Heart left ventricle (tissue), 16 donors: ENCODE results near the gene HMX2. TPM values are rescaled to one million over a fixed set of nuclear protein-coding genes. Genes with fewer than 3 reads are reported as not detected.

Source experiments
- ATAC-seq, 4 donors: fragments of 200-7000 bp; cut with Tn5 transposase; one replicate each; pipeline ENCODE4 v1.9.1; 2020 to 2022; ENCODE audit warnings: moderate library complexity in 4 of 4, mild to moderate bottlenecking in 3 of 4, moderate number of reproducible peaks in 1 of 4
- DNase-seq, 5 donors: peaks; one replicate each; pipeline ENCODE4 v3.0.0-alpha.2; 2020
- H3K27ac ChIP-seq, 12 donors: fragments of 200-600 bp; sonication (generic) in 4 of 12; one replicate each; pipeline versions ENCODE4 v1.5.0 to v1.8.0; 2016 to 2022; ENCODE audit warnings: mild to moderate bottlenecking in 2 of 12
- H3K27me3 ChIP-seq, 9 donors: fragments of 200-600 bp; sonication (generic) in 2 of 9; one replicate each; pipeline versions ENCODE4 v1.5.1 to v1.8.0; 2016 to 2022; ENCODE audit warnings: mild to moderate bottlenecking in 3 of 9
- H3K36me3 ChIP-seq, 9 donors: fragments of 200-600 bp; sonication (generic) in 2 of 9; one replicate each; pipeline versions ENCODE4 v1.5.0 to v1.8.0; 2018 to 2022; ENCODE audit warnings: mild to moderate bottlenecking in 2 of 9
- H3K4me1 ChIP-seq, 12 donors: fragments of 200-600 bp; sonication (generic) in 4 of 12; one replicate each; pipeline versions ENCODE4 v1.5.0 to v1.8.0; 2016 to 2022; ENCODE audit warnings: mild to moderate bottlenecking in 3 of 12
- H3K4me3 ChIP-seq, 12 donors: fragments of 200-600 bp; sonication (generic) in 4 of 12; one replicate each; pipeline versions ENCODE4 v1.5.0 to v1.8.0; 2017 to 2022; ENCODE audit warnings: mild to moderate bottlenecking in 9 of 12, moderate library complexity in 4 of 12
- H3K9me3 ChIP-seq, 12 donors: fragments of 200-600 bp; sonication (generic) in 4 of 12; one replicate each; pipeline versions ENCODE4 v1.5.0 to v1.8.0; 2016 to 2022; ENCODE audit warnings: mild to moderate bottlenecking in 1 of 12
- POLR2A ChIP-seq, 2 donors: fragments of 450-650 bp; IDR thresholded peaks; one replicate each; pipeline ENCODE4 v1.6.1; 2017; ENCODE audit warnings: antibody characterized with exemption in 2 of 2, mild to moderate bottlenecking in 2 of 2, moderate library complexity in 2 of 2
- WGBS, 4 donors: extraction: QIAGEN DNeasy Blood & Tissue Kit in 2 of 4; methylation state at CpG; one replicate each; pipeline versions ENCODE4 v1.1.5 to v1.1.7; 2013 to 2018; 5-methylcytosine and 5-hydroxymethylcytosine counted together
- intact Hi-C, 10 donors: fragments of 100-400 bp; cut with DNase I; formaldehyde crosslinking; loops; one replicate each; pipeline versions ENCODE4 v1.11.1 to v1.14.2; 2022
- polyA plus RNA-seq, 2 donors: library from polyadenylated mRNA; stranded (reverse); fragments of 200-250 nt; gene quantifications; one replicate each; pipeline ENCODE4 v1.2.3, GENCODE V29; 2013
- total RNA-seq, 9 donors: library from RNA; depleted of rRNA in 2 of 9; stranded (reverse); fragments of >200 nt in 2 of 9; fragmentation: NEBNext Ultra II Directional in 3 of 9; extraction: Animal tissue kit (Norgen Biotek cat#: 25700) in 3 of 9; gene quantifications; one replicate each; pipeline versions ENCODE4 v1.1.0 to v1.2.4, GENCODE V29; 2016 to 2023
- TF ChIP-seq, protein P1 (sequence below), 12 donors: fragments of 200-600 bp; sonication (generic) in 4 of 12; IDR thresholded peaks; one replicate each; pipeline versions ENCODE4 v1.5.0 to v1.8.0; 2018 to 2022; ENCODE audit warnings: antibody characterized with exemption in 12 of 12, mild to moderate bottlenecking in 5 of 12
- donor health status: ischemic (EF 13 %, LVEDD 7.1; RV severe dilation, severe dysfunction).
- donor health status: healthy with polysubstance abuse.
- donor health status: DM: no; HTN: yes; CAD: no.
- donor health status: DM: no; HTN: no; CAD: no.
- donor health status: ischemic (EF 25% LVEDD 6.9; RV normal size, moderate dysfunction).
- donor health status: ischemic (EF 25% LVEDD 5.7; RV mildly dilated, moderate dysfunction).
- donor health status: healthy.
- donor health status: DM: yes; HTN: yes; CAD: no.
- donor health status: ischemic (EF 35%, LVEDD 5.7; RV mildly dilated, moderate dysfunction).
- donor health status: nonischemic (EF 11% LVEDD 7.7; RV severe dilation, severe dysfunction).
- donor health status: DM: yes; HTN: yes; CAD: no.
- donor health status: PGD.
- donor health status: ischemic (EF 29% LVEDD 5.4; RV normal size, mild dysfunction).
- donor health status: nonischemic (EF 23%, LVEDD 6.1; RV moderate dilation, normal function).

The HMX2 gene
- total and polyA plus RNA-seq, 11 donors: not detected

DNA sequence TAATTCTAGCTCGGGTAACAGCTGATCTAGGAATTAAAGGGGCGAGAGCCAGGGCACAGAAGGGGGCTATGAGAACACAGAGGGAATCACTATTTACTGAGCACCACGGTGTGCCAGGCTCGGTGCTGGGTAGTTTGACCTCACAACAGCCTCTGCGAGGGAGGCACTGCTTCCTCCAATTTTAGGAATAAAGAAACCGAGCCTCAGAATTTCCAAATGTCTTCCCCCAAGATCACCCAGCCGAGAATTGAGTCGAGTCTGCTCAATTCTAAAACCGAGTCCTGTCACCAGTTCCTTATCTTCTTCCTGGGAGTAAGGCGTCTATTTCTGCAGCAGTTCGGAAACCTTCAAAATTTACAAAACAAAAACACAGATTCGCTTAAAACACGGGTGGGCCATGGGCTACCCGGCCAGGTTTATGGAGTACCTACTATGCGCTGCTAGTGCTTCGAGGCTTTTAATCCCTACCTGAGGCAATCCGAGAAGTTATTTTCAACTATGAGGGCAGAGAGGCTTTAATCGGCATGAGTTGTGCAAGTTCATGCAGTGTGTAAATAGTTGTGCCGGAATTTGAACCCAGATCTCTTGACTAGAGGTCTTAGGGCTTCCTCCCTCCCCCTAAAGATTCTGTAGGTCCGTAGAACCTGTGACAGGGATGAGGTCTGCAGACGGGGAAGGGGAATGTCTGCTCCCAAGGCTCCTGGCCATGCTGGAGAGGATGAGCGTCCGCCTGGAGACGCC, 872 bp upstream of the HMX2 start:
- DNase-seq: no peak
- Histone ChIP-seq H3K27me3 (peaks cover 82 to 100% (median 100%) of the 10 kb centered on the region in 9 donors), H3K36me3 (no peaks in the 10 kb centered on the region), H3K4me3 (no peak overlapping the region), H3K4me1 (peaks cover 0 to 60% (median 31%) of the 10 kb centered on the region in 12 donors), H3K27ac (no peak overlapping the region), H3K9me3 (no peaks in the 10 kb centered on the region)
- intact Hi-C loops: no loop called here
- WGBS, 4 donors: 8 to 11% (median 9%) methylated on average over 24 of the region's 24 CpGs
- no peak for TF ChIP-seq POLR2A (IDR thresholded peaks at IDR 0.05)
- TF ChIP-seq, protein P1, sequence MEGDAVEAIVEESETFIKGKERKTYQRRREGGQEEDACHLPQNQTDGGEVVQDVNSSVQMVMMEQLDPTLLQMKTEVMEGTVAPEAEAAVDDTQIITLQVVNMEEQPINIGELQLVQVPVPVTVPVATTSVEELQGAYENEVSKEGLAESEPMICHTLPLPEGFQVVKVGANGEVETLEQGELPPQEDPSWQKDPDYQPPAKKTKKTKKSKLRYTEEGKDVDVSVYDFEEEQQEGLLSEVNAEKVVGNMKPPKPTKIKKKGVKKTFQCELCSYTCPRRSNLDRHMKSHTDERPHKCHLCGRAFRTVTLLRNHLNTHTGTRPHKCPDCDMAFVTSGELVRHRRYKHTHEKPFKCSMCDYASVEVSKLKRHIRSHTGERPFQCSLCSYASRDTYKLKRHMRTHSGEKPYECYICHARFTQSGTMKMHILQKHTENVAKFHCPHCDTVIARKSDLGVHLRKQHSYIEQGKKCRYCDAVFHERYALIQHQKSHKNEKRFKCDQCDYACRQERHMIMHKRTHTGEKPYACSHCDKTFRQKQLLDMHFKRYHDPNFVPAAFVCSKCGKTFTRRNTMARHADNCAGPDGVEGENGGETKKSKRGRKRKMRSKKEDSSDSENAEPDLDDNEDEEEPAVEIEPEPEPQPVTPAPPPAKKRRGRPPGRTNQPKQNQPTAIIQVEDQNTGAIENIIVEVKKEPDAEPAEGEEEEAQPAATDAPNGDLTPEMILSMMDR (IDR thresholded peaks at IDR 0.05): no peak
- ATAC-seq: no peak

DNA sequence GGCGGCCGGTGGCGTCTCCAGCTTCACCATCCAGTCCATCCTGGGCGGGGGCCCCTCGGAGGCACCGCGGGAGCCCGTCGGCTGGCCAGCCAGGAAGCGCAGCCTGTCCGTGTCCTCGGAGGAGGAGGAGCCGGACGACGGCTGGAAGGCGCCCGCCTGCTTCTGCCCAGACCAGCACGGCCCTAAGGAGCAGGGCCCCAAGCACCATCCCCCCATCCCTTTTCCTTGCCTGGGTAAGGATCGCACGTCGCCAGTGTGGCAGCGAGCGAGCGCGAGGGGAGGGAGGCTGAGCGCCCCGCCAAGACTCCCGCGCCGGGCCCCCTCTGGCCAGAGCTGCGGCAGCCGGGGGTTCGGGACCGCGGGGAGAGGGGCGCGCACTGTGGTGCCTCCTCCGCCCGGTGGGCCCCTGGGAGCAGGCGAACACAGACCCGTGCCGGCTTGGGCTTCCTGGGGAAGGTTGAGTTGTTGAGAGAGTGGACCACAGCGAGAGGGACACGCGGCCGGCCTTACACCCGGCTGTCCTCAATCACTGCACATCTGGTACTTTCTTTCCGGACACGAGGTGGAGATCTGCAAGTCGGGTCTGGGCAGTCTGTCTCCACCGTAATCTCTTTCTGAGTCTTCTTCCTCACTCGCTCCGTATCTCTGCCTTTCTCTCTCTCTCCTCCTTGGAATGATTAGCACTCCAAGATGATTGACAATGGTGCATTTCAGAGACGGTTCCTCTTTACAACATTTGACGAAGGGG, 652 bp downstream of the HMX2 start:
- Histone ChIP-seq H3K36me3 (no peaks in the 10 kb centered on the region), H3K9me3 (no peaks in the 10 kb centered on the region), H3K4me1 (peaks cover 0 to 49% (median 31%) of the 10 kb centered on the region in 12 donors), H3K27me3 (peaks cover 70 to 100% (median 96%) of the 10 kb centered on the region in 9 donors), H3K27ac (no peak overlapping the region), H3K4me3 (peak overlapping the region in 2 of 12 donors; percentile 19 to 38)
- no peak for ATAC-seq
- TF ChIP-seq, protein P1 (IDR thresholded peaks at IDR 0.05): no peak
- no peak for TF ChIP-seq POLR2A (IDR thresholded peaks at IDR 0.05)
- 1 to 3% (median 2%) methylated on average over 27 to 55 of the region's 55 CpGs for WGBS, 4 donors
- DNase-seq: no peak
- intact Hi-C loops: no loop called here

DNA sequence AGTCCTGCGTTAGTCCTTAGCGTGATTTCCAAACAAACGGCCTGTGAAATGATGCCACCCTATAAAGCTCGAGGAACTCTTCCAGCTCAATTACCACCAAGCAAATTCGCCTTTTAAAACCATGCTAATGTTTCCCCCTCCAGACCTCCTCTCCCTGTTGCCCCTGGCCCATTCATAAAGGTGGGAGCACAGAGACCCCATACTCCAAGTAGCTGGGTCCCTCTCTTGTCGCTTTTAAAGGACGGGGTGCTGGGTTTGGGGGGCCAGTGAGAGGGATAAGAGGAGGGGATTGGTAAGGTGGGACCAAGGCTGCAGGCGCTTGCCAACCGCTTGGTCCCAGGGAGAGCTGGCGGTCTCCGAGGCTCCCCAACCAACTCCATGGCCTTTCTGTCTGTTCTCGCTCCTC, 1.2 kb downstream of the HMX2 start:
- intact Hi-C loops: no loop called here
- Histone ChIP-seq H3K27me3 (peaks cover 68 to 95% (median 91%) of the 10 kb centered on the region in 9 donors), H3K9me3 (no peaks in the 10 kb centered on the region), H3K4me3 (peak overlapping the region in 8 of 12 donors; percentile 17 to 55 (median 39)), H3K27ac (no peak overlapping the region), H3K36me3 (no peaks in the 10 kb centered on the region), H3K4me1 (peaks cover 0 to 51% (median 31%) of the 10 kb centered on the region in 12 donors)
- ATAC-seq: no peak
- WGBS, 4 donors: 2 to 4% (median 2%) methylated on average over 10 to 12 of the region's 12 CpGs
- TF ChIP-seq, protein P1 (IDR thresholded peaks at IDR 0.05): no peak
- TF ChIP-seq POLR2A (IDR thresholded peaks at IDR 0.05): no peak
- no peak for DNase-seq
